ENCODE data around the gene MBNL1. TPM values are rescaled to one million over a fixed set of nuclear protein-coding genes. Genes with fewer than 3 reads are reported as not detected.

The MBNL1 gene
- total and polyA plus RNA-seq, 3 donors from 2014 or later, result 36.5 to 167 (median 145) TPM

DNA sequence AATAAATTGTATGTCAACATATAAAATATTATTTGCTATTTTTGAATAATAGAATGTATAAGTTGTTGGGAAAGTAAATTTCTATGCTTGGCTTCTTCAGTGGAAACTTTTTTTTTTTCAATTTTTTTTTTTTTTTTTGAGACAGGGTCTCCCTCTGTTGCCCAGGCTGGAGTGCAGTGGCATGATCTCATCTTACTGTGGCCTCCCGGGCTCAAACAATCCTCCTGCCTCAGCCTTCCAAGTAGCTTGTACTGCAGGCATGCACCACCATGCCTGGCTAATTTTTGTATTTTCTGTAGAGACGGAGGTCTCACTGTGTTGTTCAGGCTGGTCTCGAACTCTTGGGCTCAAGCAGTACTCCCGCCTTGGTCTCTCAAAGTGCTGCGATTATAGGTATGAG is 16.8 kb downstream of the MBNL1 start:
- DNase-seq, result no peak
- Histone ChIP-seq H3K36me3 (ENCODE audit: low read depth, missing control alignments) (no peaks in the 10 kb centered on the region), H3K4me1 (peaks cover 16% of the 10 kb centered on the region), H3K27ac (no peak overlapping the region), H3K4me3 (no peak overlapping the region), H3K9me3 (no peaks in the 10 kb centered on the region), H3K27me3 (no peaks in the 10 kb centered on the region)
- intact Hi-C loops (cut with DNase I; ENCODE audit: low total_unique reads), result no loop called here
- WGBS, 2 donors, result 90 to 91% methylated on average over 5 of the region's 5 CpGs
- no peak for TF ChIP-seq POLR2A (IDR thresholded peaks at IDR 0.05)
- TF ChIP-seq CTCF (IDR thresholded peaks at IDR 0.05), result no peak

DNA sequence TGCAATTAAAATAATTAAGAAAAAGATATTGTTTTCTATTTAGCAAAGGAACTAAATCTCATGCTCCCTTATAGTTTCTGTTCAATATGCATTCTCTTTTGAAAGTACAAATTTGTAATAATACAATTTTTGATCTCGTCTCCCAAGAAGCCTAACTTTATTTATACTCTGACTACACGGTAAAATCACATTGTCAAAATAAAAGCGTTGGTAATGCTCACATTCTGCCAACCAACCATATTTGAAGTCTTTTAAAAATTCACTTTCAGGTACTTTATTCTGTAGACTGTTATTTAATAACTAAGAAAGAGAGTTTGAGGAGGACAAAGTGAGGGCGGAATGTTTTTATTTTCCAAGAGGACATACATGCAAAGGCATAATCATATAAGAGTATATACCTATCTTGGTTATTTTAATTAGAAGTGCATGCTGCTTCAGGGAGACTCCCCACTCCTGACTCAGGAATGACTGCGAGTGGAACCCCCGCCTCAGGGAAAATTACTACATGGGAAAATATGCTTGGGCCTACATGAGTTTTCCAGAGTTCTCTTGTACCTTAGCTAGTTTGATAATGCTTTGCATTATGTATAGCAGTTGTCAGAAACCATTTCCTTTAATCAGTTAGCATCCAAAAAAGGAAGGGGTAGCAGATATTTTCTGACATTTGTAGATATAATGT is 19.3 kb downstream of the MBNL1 start:
- Histone ChIP-seq H3K27me3 (no peaks in the 10 kb centered on the region), H3K27ac (no peak overlapping the region), H3K36me3 (ENCODE audit: low read depth, missing control alignments) (no peaks in the 10 kb centered on the region), H3K9me3 (no peaks in the 10 kb centered on the region), H3K4me3 (no peak overlapping the region), H3K4me1 (peaks cover 6% of the 10 kb centered on the region)
- DNase-seq, result no peak
- 78 to 83% methylated on average over 6 of the region's 6 CpGs for WGBS, 2 donors
- intact Hi-C loops (cut with DNase I; ENCODE audit: low total_unique reads), result no loop called here
- TF ChIP-seq POLR2A (IDR thresholded peaks at IDR 0.05), result no peak
- no peak for TF ChIP-seq CTCF (IDR thresholded peaks at IDR 0.05)

DNA sequence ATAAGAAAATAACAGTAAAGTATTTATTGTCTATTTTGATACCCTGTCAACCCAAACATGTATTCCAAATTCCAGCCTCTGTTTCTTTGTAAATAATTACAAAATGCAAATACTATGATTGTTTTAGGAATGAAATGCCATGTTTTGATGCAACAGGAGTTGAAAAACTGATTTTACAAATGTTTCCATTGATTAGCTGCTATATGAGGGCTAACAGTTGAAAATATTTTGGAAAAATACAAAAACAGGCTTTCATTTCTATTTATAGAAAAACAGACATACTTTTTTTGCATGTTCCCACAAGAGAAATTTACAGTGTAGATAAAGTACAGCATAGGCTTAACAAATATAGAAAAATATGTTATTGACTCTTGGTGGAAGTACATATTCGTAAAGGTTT is 20.0 kb downstream of the MBNL1 start:
- intact Hi-C loops (cut with DNase I; ENCODE audit: low total_unique reads), result no loop called here
- Histone ChIP-seq H3K9me3 (no peaks in the 10 kb centered on the region), H3K4me1 (peaks cover 1% of the 10 kb centered on the region), H3K36me3 (ENCODE audit: low read depth, missing control alignments) (no peaks in the 10 kb centered on the region), H3K4me3 (no peak overlapping the region), H3K27me3 (no peaks in the 10 kb centered on the region), H3K27ac (no peak overlapping the region)
- DNase-seq, result no peak
- TF ChIP-seq POLR2A (IDR thresholded peaks at IDR 0.05) (no peak), CTCF (IDR thresholded peaks at IDR 0.05) (no peak)
- WGBS, 2 donors, result 86 to 89% methylated on average over 1 of the region's 1 CpG

DNA sequence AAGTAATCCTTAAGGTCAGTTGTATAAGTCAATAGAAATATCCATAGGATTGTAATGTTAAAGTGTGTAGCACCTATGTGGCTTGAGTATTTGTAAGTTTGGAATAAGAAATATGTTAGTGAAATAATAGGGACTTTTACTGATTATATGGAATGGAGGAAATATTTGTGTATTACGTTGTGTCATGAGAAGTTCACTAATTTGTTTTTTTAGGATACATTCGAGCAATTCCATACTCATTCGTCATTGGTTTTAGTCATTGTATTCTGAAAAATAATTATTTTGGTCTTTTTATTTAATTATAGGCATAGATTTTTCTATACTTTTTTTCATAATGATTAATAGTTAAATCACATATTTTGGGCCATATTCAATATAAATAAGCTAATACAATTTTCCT is 21.0 kb downstream of the MBNL1 start:
- no peak for TF ChIP-seq POLR2A (IDR thresholded peaks at IDR 0.05)
- no peak for TF ChIP-seq CTCF (IDR thresholded peaks at IDR 0.05)
- WGBS, 2 donors, result 93 to 96% methylated on average over 3 of the region's 3 CpGs
- Histone ChIP-seq H3K9me3 (no peaks in the 10 kb centered on the region), H3K27ac (no peak overlapping the region), H3K4me1 (no peaks in the 10 kb centered on the region), H3K27me3 (no peaks in the 10 kb centered on the region), H3K36me3 (ENCODE audit: low read depth, missing control alignments) (no peaks in the 10 kb centered on the region), H3K4me3 (no peak overlapping the region)
- intact Hi-C loops (cut with DNase I; ENCODE audit: low total_unique reads), result no loop called here
- DNase-seq, result no peak

GRCh38 chr3:152290374-152290773 is 21.6 kb downstream of the MBNL1 start:
- Histone ChIP-seq H3K27me3 (no peaks in the 10 kb centered on the region), H3K4me3 (no peak overlapping the region), H3K36me3 (ENCODE audit: low read depth, missing control alignments) (no peaks in the 10 kb centered on the region), H3K9me3 (no peaks in the 10 kb centered on the region), H3K4me1 (no peaks in the 10 kb centered on the region), H3K27ac (no peak overlapping the region)
- TF ChIP-seq POLR2A (IDR thresholded peaks at IDR 0.05), result no peak
- DNase-seq, result no peak
- intact Hi-C loops (cut with DNase I; ENCODE audit: low total_unique reads), result no loop called here

Measured in testis (tissue), 3 donors.